ENCODE data around the gene FLT3LG. TPM values are rescaled to one million over a fixed set of nuclear protein-coding genes. Genes with fewer than 3 reads are reported as not detected.

FLT3LG gene
- total RNA-seq, 4 donors from 2014 or later = 5.5 to 11.5 (median 10.4) TPM

DNA sequence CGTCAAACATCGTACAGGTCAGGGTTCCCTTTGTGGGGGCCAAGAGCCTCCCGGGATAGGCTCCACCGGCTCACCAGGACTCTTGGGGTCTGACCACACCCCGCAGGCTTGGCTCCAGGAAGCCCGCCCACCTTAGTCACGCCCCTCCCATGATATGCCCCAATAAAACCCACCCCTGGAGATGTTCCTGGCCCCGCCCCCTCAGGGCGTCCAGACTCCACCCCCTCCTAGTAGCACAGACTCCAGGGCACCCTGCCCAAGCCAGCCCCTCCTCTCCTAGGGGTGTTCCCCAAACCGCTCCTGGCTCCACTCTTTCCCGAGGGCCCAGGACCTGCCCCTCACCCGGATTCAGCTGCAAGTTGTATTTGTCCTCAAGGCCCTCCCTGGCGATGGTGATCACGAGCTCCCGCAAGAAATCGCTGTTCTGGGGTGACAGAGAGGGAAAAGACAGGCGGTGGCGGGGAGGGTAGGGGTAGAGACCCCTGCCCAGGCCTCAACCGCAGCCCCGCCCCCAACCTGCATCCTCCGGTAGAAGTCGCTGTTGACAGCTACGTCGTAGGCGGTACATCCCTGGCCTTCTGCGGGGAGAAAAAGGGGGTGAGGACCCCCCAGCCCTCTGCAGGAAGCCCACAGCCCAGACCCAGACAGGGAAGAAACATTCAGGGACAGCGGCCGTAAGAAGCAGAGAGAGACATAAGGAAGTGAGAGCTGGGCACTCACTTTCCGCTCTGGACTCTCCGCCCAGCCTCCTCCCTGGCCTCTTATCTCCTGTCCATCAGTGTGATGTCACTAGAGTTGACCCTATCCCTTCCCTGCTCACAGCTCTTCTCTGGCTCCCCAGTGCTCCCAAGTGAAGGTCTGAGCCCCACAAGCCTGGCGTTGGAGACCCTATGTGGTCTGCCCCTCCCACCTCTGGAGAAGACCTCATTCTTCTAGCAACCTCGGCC, 26.3 kb upstream of the FLT3LG start:
- Histone ChIP-seq H3K9me3 (no peaks in the 10 kb centered on the region), H3K36me3 (peaks cover 5 to 44% (median 25%) of the 10 kb centered on the region in 4 donors), H3K27me3 (peaks cover 0 to 4% (median under 1%) of the 10 kb centered on the region in 4 donors), H3K27ac (replicated peaks in 1 of 4) (peak overlapping the region in 1 of 4 donors; percentile 34), H3K4me1 (peaks cover 0 to 50% (median 37%) of the 10 kb centered on the region in 4 donors), H3K4me3 (no peak overlapping the region)
- WGBS = 68% methylated on average over 24 of the region's 32 CpGs
- no peak for TF ChIP-seq POLR2A (IDR thresholded peaks at IDR 0.05; ENCODE audit: low read depth)
- TF ChIP-seq, protein P1, sequence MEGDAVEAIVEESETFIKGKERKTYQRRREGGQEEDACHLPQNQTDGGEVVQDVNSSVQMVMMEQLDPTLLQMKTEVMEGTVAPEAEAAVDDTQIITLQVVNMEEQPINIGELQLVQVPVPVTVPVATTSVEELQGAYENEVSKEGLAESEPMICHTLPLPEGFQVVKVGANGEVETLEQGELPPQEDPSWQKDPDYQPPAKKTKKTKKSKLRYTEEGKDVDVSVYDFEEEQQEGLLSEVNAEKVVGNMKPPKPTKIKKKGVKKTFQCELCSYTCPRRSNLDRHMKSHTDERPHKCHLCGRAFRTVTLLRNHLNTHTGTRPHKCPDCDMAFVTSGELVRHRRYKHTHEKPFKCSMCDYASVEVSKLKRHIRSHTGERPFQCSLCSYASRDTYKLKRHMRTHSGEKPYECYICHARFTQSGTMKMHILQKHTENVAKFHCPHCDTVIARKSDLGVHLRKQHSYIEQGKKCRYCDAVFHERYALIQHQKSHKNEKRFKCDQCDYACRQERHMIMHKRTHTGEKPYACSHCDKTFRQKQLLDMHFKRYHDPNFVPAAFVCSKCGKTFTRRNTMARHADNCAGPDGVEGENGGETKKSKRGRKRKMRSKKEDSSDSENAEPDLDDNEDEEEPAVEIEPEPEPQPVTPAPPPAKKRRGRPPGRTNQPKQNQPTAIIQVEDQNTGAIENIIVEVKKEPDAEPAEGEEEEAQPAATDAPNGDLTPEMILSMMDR (IDR thresholded peaks at IDR 0.05) = no peak
- no peak for TF ChIP-seq EP300 (IDR thresholded peaks at IDR 0.05)
- intact Hi-C loops (cut with DNase I) = no loop called here
- no peak for DNase-seq (ENCODE audit: extremely low spot score)

DNA sequence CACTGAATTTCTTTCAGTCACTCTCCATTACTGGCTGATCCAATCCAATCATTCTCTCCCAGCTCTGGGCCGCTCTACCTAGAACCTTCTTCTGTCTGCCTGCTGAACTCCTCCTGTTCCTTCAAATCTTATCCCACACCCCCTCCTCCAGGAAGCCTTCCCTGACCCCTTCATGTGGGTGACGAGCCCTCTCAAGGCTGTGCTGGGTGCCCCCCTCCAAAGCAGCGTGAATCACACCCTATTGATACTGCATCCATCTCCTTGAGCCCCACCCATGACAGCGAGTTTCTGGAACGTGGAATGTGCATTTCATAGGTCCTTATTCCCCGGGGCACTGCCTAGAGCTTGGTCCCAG, 25.6 kb upstream of the FLT3LG start:
- peaks cover 0 to 45% (median 32%) of the 10 kb centered on the region in 4 donors for H3K4me1 ChIP-seq
- no peak for DNase-seq (ENCODE audit: extremely low spot score)
- intact Hi-C loops (cut with DNase I) = no loop called here
- TF ChIP-seq, protein P1 (IDR thresholded peaks at IDR 0.05) = no peak
- TF ChIP-seq EP300 (IDR thresholded peaks at IDR 0.05) (no peak), POLR2AphosphoS5 (IDR thresholded peaks at IDR 0.05) (no peak)
- no peaks in the 10 kb centered on the region for H3K9me3 ChIP-seq
- no peaks in the 10 kb centered on the region for H3K27me3 ChIP-seq
- WGBS = 92% methylated on average over 6 of the region's 6 CpGs
- peaks cover 5 to 44% (median 25%) of the 10 kb centered on the region in 4 donors for H3K36me3 ChIP-seq
- no peak overlapping the region for H3K27ac ChIP-seq (replicated peaks in 1 of 4)
- H3K4me3 ChIP-seq = no peak overlapping the region

DNA sequence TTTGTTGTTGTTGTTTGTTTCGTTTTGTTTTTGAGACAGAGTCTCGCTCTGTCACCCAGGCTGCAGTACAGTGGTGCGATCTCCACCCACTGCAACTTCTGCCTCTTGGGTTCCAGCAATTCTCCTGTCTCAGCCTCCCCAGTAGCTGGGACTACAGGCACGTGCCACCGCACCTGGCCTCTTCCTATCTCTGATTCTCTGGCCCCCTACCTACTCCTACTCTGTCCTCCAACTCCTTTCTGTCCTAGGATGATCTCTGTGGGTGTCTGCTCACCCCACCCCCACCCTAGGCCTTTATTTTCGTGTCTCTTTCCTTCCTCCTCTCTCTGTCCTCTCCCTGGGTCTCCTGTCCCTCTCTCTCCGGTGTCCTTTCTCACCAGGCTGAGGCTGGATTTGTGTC, 23.6 kb upstream of the FLT3LG start:
- Histone ChIP-seq H3K4me1 (peaks cover 13 to 58% (median 41%) of the 10 kb centered on the region in 4 donors), H3K27ac (replicated peaks in 1 of 4) (peak overlapping the region in 1 of 4 donors; percentile 92), H3K4me3 (peak overlapping the region in 2 of 4 donors; percentile 62 to 68), H3K9me3 (no peaks in the 10 kb centered on the region), H3K27me3 (no peaks in the 10 kb centered on the region), H3K36me3 (peaks cover 5 to 44% (median 25%) of the 10 kb centered on the region in 4 donors)
- TF ChIP-seq POLR2AphosphoS5 (IDR thresholded peaks at IDR 0.05) (no peak), EP300 (IDR thresholded peaks at IDR 0.05) (no peak), POLR2A (IDR thresholded peaks at IDR 0.05; ENCODE audit: low read depth) (no peak)
- TF ChIP-seq, protein P1 (IDR thresholded peaks at IDR 0.05) = no peak
- 89% methylated on average over 7 of the region's 7 CpGs for WGBS
- intact Hi-C loops (cut with DNase I) = no loop called here
- no peak for DNase-seq (ENCODE audit: extremely low spot score)

GRCh38 chr19:49451430-49452181, 22.4 kb upstream of the FLT3LG start, which contains the start of gene PIH1D1:
TSS of gene PIH1D1 (minus strand) at chr19:49451814. CDS start at chr19:49451574, 240 bp downstream.
- intact Hi-C loops (cut with DNase I) = no loop called here
- WGBS = 1% methylated on average over 42 of the region's 42 CpGs

More at GRCh38 chr19:49451430-49452181, 22.4 kb upstream of the FLT3LG start, which contains the start of gene PIH1D1:
- H3K9me3 ChIP-seq = no peaks in the 10 kb centered on the region
- peak; percentile 99 for DNase-seq (ENCODE audit: extremely low spot score)
- H3K4me1 ChIP-seq = peaks cover 13 to 60% (median 43%) of the 10 kb centered on the region in 4 donors
- H3K27ac ChIP-seq (replicated peaks in 1 of 4) = peak within 1 kb of the TSS; percentile 92 to 97 (median 94)
- H3K27me3 ChIP-seq = no peaks in the 10 kb centered on the region
- peak within 1 kb of the TSS; percentile 62 to 86 (median 71) for H3K4me3 ChIP-seq
- H3K36me3 ChIP-seq = peaks cover 5 to 37% (median 24%) of the 10 kb centered on the region in 4 donors
- TF ChIP-seq POLR2AphosphoS5 (IDR thresholded peaks at IDR 0.05) = peak; percentile 85 to 92
- no peak for TF ChIP-seq EP300 (IDR thresholded peaks at IDR 0.05)
- no peak for TF ChIP-seq POLR2A (IDR thresholded peaks at IDR 0.05; ENCODE audit: low read depth)
- TF ChIP-seq, protein P1 (IDR thresholded peaks at IDR 0.05) = peak; percentile 17 to 40 (median 28)

Data from esophagus muscularis mucosa (tissue), 4 donors.